ENCODE results near the gene SHANK2.

The SHANK2 gene

DNA sequence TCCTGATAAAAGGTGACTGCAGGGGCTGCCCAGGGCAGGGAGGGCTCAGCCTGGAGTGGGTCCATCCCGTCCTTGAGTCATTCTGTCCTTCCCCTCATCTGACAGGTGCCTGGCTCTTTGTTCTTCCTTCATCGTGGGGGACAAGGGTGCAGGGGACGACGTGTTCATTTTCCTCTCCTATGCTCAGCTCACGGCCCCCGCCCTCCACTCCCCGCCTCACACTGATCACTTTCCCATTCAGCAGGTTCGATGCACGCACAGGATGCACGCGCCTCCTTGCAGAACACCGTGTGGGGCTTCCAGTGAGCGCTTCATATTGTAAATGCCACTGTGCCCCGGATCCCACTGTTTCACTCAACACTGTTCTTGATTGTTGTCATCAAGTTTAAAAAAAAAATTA, 32.7 kb upstream of the SHANK2 start:
- H3K4me1 ChIP-seq (ENCODE audit: control insufficient read depth, insufficient read depth, low read length) = no peaks in the 10 kb centered on the region; the same call in 1 of the 2 replicates
- no peaks in the 10 kb centered on the region for H3K36me3 ChIP-seq (ENCODE audit: control insufficient read depth, insufficient read depth, low read length)
- no peaks in the 10 kb centered on the region for H3K27me3 ChIP-seq (ENCODE audit: control insufficient read depth, insufficient read depth, low read length)

GRCh38 chr11:71284525-71285092, 32.2 kb upstream of the SHANK2 start:
- Histone ChIP-seq H3K36me3 (ENCODE audit: control insufficient read depth, insufficient read depth, low read length) (no peaks in the 10 kb centered on the region), H3K4me3 (ENCODE audit: low read depth, low read length) (no peak overlapping the region), H3K27ac (ENCODE audit: low read depth, low read length) (no peak overlapping the region), H3K27me3 (ENCODE audit: control insufficient read depth, insufficient read depth, low read length) (no peaks in the 10 kb centered on the region), H3K4me1 (ENCODE audit: control insufficient read depth, insufficient read depth, low read length) (no peaks in the 10 kb centered on the region; the same call in 1 of the 2 replicates), H3K9me3 (ENCODE audit: control insufficient read depth, insufficient read depth, low read length) (peaks cover under 1% of the 10 kb centered on the region; the same call in 1 of the 2 replicates), H3K9ac (ENCODE audit: low read depth, low read length) (no peak overlapping the region)

More for the DNA sequence above, 32.7 kb upstream of the SHANK2 start:
- Histone ChIP-seq H3K9me3 (ENCODE audit: control insufficient read depth, insufficient read depth, low read length) (peaks cover 2% of the 10 kb centered on the region; the same call in 1 of the 2 replicates), H3K4me3 (ENCODE audit: low read depth, low read length) (no peak overlapping the region), H3K27ac (ENCODE audit: low read depth, low read length) (no peak overlapping the region), H3K9ac (ENCODE audit: low read depth, low read length) (no peak overlapping the region)

DNA sequence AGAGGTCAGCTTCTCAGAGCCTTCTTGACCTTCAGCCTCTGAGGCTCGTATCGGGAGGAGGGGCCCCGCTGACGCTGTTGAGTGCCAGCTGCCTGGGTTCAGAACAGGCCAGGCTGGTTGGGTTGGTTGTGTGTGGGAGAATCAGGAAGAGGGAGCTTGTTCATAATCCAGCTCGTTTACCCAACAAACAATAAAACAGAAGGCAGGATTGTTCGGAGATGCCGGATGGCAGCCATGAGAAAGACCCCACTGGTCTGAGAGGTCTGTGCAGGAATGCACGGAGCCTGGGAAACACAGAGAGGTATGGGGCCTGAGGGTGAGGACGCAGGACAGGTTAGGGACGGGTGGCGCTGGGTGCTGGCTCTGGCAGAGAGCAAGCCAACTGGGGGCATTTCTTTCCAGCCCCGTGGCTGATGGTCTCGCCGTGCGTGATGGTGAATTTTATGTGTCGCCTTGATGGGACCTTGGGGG, 31.6 kb upstream of the SHANK2 start:
- Histone ChIP-seq H3K4me3 (ENCODE audit: low read depth, low read length) (no peak overlapping the region), H3K27me3 (ENCODE audit: control insufficient read depth, insufficient read depth, low read length) (no peaks in the 10 kb centered on the region), H3K9me3 (ENCODE audit: control insufficient read depth, insufficient read depth, low read length) (no peaks in the 10 kb centered on the region), H3K36me3 (ENCODE audit: control insufficient read depth, insufficient read depth, low read length) (no peaks in the 10 kb centered on the region), H3K4me1 (ENCODE audit: control insufficient read depth, insufficient read depth, low read length) (no peaks in the 10 kb centered on the region; the same call in 1 of the 2 replicates), H3K27ac (ENCODE audit: low read depth, low read length) (no peak overlapping the region), H3K9ac (ENCODE audit: low read depth, low read length) (no peak overlapping the region)

DNA sequence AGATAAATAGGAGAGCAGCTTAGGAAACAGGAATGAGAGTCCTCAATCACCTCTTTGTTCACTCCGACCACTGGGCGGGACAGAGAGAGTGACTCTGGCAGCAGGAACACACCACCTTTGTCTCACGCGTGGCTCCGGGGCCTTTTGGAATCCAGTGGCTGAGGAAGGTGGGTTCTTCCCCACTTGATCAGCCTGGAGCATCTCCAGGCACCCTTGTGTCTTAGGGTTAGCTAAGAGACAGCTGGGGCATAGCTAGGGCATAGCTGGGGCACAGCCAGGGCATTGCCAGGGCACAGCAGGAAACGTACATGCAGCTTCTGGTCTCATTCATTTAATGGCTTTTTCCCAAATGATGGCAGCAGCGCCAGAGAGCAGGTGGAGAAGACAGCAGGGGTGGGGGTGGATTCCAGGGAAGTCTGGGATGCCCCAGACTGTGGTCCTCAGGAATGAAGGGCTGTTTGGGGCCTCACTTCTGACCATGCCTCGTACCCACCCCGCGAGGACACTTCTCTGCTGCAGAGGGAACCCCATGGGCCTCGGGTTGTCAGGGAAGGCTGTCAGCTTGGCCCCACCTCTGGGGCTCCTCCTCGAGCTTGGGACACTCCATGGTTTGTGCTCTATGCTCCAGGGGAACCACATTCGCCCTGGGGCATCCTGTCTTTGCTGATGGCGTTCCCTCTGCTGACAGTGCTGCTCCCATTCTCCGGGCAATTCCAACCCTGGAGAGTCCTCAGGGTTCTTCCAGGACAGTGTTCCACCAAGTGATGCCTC, 30.4 kb upstream of the SHANK2 start:
- H3K27me3 ChIP-seq (ENCODE audit: control insufficient read depth, insufficient read depth, low read length) = no peaks in the 10 kb centered on the region
- no peak overlapping the region for H3K4me3 ChIP-seq (ENCODE audit: low read depth, low read length)
- H3K9me3 ChIP-seq (ENCODE audit: control insufficient read depth, insufficient read depth, low read length) = no peaks in the 10 kb centered on the region
- H3K27ac ChIP-seq (ENCODE audit: low read depth, low read length) = no peak overlapping the region
- H3K4me1 ChIP-seq (ENCODE audit: control insufficient read depth, insufficient read depth, low read length) = no peaks in the 10 kb centered on the region; the same call in 1 of the 2 replicates
- H3K36me3 ChIP-seq (ENCODE audit: control insufficient read depth, insufficient read depth, low read length) = no peaks in the 10 kb centered on the region
- no peak overlapping the region for H3K9ac ChIP-seq (ENCODE audit: low read depth, low read length)

DNA sequence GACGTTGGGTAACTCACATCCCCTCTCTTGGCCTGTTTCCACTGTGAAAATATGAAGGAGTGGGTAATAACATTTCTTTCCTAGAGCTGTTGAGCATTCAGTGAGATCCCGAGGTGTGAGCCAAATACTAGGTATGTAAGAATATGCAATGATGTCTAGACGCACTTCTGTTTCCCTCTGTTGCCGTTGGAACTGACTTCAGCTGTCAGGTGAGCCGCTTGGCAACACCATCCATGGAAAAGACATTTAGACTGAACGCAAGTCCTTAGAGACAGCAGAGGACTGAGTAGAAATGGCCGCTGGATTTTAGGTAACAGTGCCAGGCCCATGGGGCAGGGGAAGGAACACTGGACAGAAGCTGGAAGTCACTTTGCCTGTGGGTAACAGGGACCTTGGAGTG, 29.5 kb upstream of the SHANK2 start:
- H3K9ac ChIP-seq (ENCODE audit: low read depth, low read length) = no peak overlapping the region

DNA sequence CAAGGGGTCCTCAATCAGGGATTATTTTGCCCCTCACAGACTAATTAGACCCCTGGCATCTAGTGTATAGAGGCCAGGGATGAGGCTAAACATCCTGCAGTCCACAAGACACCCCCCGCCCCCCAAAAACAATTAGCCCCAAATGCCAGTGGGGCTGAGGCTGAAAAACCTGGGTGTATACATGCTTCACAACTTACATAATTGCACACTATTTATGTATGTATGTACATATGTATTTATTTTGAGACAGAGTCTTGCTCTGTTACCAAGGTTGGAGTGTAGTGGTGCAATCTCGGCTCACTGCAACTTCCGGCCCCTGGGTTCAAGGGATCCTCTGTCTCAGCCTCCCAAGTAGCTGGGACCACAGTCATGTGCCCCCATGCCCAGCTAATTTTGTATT, 28.8 kb upstream of the SHANK2 start:
- Histone ChIP-seq H3K27me3 (ENCODE audit: control insufficient read depth, insufficient read depth, low read length) (no peaks in the 10 kb centered on the region), H3K9ac (ENCODE audit: low read depth, low read length) (no peak overlapping the region), H3K27ac (ENCODE audit: low read depth, low read length) (no peak overlapping the region), H3K4me1 (ENCODE audit: control insufficient read depth, insufficient read depth, low read length) (no peaks in the 10 kb centered on the region; the same call in 1 of the 2 replicates), H3K36me3 (ENCODE audit: control insufficient read depth, insufficient read depth, low read length) (no peaks in the 10 kb centered on the region), H3K4me3 (ENCODE audit: low read depth, low read length) (no peak overlapping the region), H3K9me3 (ENCODE audit: control insufficient read depth, insufficient read depth, low read length) (no peaks in the 10 kb centered on the region)

More for the DNA sequence above, 29.5 kb upstream of the SHANK2 start:
- H3K4me1 ChIP-seq (ENCODE audit: control insufficient read depth, insufficient read depth, low read length) = no peaks in the 10 kb centered on the region; the same call in 1 of the 2 replicates
- H3K36me3 ChIP-seq (ENCODE audit: control insufficient read depth, insufficient read depth, low read length) = no peaks in the 10 kb centered on the region
- H3K9me3 ChIP-seq (ENCODE audit: control insufficient read depth, insufficient read depth, low read length) = no peaks in the 10 kb centered on the region
- no peaks in the 10 kb centered on the region for H3K27me3 ChIP-seq (ENCODE audit: control insufficient read depth, insufficient read depth, low read length)
- no peak overlapping the region for H3K27ac ChIP-seq (ENCODE audit: low read depth, low read length)
- H3K4me3 ChIP-seq (ENCODE audit: low read depth, low read length) = no peak overlapping the region

DNA sequence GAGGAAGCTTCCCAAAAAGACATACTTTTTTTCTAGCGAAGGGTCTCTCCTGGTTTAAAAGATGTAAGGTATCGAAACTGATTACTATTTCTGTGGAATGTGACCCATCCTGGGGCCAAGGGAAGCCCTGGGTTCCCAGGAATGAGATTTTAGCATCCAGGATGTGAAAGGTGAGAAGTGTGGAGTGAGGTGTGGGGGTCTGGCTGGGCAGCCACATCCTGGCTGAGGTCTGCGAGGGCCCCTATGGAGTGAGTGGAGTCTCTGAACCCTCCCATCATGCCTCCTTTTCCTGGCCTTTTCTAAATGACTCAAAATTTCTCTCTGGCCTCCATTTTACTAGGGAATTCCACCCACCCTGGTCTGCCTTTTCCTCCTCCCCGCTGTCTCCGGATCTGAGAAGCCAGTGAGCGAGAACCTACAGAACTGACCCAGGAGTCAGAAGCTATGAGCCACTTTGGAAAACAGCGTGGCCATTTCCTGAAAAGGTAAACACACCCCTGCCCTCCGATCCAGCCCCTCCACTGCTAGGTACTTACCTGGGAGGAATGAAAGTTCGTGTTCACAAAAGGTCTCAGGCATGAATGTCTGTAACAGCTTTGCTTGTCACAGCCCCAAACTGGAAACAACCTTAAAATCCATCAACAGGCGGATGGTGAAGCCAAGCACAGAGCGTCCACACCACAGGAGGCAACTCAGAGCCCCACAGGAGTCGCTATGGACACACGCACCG, 27.7 kb upstream of the SHANK2 start:
- Histone ChIP-seq H3K27me3 (ENCODE audit: control insufficient read depth, insufficient read depth, low read length) (no peaks in the 10 kb centered on the region), H3K9ac (ENCODE audit: low read depth, low read length) (no peak overlapping the region), H3K4me3 (ENCODE audit: low read depth, low read length) (no peak overlapping the region), H3K27ac (ENCODE audit: low read depth, low read length) (no peak overlapping the region), H3K4me1 (ENCODE audit: control insufficient read depth, insufficient read depth, low read length) (no peaks in the 10 kb centered on the region; the same call in 1 of the 2 replicates), H3K9me3 (ENCODE audit: control insufficient read depth, insufficient read depth, low read length) (no peaks in the 10 kb centered on the region), H3K36me3 (ENCODE audit: control insufficient read depth, insufficient read depth, low read length) (no peaks in the 10 kb centered on the region)

DNA sequence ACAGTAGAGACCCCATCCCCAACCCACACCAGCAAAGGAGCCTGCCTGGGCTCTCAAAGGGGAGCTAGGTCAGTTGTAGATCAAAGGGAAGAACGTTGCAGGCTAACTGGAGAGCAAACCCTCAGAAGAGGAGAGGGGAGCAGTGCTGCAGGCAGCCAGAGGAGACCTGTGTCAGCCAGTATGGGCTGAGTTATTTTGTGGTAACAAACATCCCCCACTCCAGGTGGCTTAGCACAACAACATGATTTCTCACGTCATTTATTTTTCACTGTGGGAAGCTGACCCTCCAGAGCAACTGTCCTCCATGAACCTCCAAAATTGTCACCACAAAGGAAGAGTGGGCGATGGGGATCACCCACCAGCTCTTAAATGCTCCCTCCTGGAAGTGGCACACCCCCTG, 19.8 kb upstream of the SHANK2 start:
- Histone ChIP-seq H3K27ac (ENCODE audit: low read depth, low read length) (no peak overlapping the region), H3K27me3 (ENCODE audit: control insufficient read depth, insufficient read depth, low read length) (no peaks in the 10 kb centered on the region; the same call in 1 of the 2 replicates), H3K4me1 (ENCODE audit: control insufficient read depth, insufficient read depth, low read length) (no peaks in the 10 kb centered on the region), H3K4me3 (ENCODE audit: low read depth, low read length) (no peak overlapping the region), H3K36me3 (ENCODE audit: control insufficient read depth, insufficient read depth, low read length) (no peaks in the 10 kb centered on the region), H3K9me3 (ENCODE audit: control insufficient read depth, insufficient read depth, low read length) (peaks cover 6% of the 10 kb centered on the region; the same call in 1 of the 2 replicates), H3K9ac (ENCODE audit: low read depth, low read length) (no peak overlapping the region)

GRCh38 chr11:71269603-71270511, 17.5 kb upstream of the SHANK2 start:
- peaks cover 8% of the 10 kb centered on the region; the same call in 1 of the 2 replicates for H3K4me1 ChIP-seq (ENCODE audit: control insufficient read depth, insufficient read depth, low read length)
- H3K36me3 ChIP-seq (ENCODE audit: control insufficient read depth, insufficient read depth, low read length) = no peaks in the 10 kb centered on the region
- H3K4me3 ChIP-seq (ENCODE audit: low read depth, low read length) = no peak overlapping the region
- peaks cover 6% of the 10 kb centered on the region; the same call in 1 of the 2 replicates for H3K9me3 ChIP-seq (ENCODE audit: control insufficient read depth, insufficient read depth, low read length)
- no peak overlapping the region for H3K9ac ChIP-seq (ENCODE audit: low read depth, low read length)
- H3K27ac ChIP-seq (ENCODE audit: low read depth, low read length) = no peak overlapping the region
- no peaks in the 10 kb centered on the region; the same call in 1 of the 2 replicates for H3K27me3 ChIP-seq (ENCODE audit: control insufficient read depth, insufficient read depth, low read length)

DNA sequence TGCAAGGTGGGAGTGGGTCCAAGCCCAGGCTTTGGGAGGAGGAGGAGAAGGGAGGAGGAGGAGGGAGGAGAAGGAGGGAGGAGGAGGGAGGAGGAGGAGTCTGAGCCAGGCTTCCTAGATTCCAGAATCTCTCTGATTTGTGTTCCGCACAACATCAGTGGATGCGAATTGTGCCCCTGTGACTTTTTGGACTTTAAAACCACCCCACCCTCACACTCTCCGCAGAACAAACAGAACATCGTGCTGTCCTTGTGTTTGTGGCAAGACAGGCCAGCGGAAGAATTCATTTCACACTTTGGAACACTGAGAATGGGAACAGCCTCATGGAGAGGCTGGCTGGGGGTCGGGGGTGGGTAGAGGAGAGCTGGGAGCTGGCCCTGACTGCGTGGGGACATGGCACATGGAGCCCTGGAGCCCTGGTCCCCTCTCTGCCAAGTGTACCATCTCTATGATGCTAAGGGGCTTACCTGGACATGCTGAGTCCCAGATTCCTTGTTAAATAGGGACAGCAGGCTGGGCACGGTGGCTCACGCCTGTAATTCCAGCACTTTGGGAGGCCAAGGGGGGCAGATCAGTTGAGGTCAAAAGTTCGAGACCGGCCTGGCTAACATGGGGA, 16.4 kb upstream of the SHANK2 start:
- H3K9me3 ChIP-seq (ENCODE audit: control insufficient read depth, insufficient read depth, low read length) = peaks cover 3% of the 10 kb centered on the region; the same call in 1 of the 2 replicates
- no peaks in the 10 kb centered on the region for H3K36me3 ChIP-seq (ENCODE audit: control insufficient read depth, insufficient read depth, low read length)
- H3K27ac ChIP-seq (ENCODE audit: low read depth, low read length) = no peak overlapping the region
- no peak overlapping the region for H3K4me3 ChIP-seq (ENCODE audit: low read depth, low read length)
- no peaks in the 10 kb centered on the region for H3K27me3 ChIP-seq (ENCODE audit: control insufficient read depth, insufficient read depth, low read length)
- H3K9ac ChIP-seq (ENCODE audit: low read depth, low read length) = no peak overlapping the region
- H3K4me1 ChIP-seq (ENCODE audit: control insufficient read depth, insufficient read depth, low read length) = peaks cover 8% of the 10 kb centered on the region; the same call in 1 of the 2 replicates
